K562 (cell line): ENCODE data around the gene RGL2. TPM values are rescaled to one million over a fixed set of nuclear protein-coding genes. Genes with fewer than 3 reads are reported as not detected.

ENCODE experiments used
- ARID3B ChIP-seq: fragments of 250-450 bp; sonication (Bioruptor Pico); IDR thresholded peaks from 2 replicates; pipeline ENCODE4 v1.4.0; 2020; ENCODE audit warnings: borderline replicate concordance
- BACH1 ChIP-seq: fragments of 200-800 bp; sonication (Bioruptor generic); IDR thresholded peaks from 2 replicates; pipeline ENCODE4 v1.6.1; 2016; ENCODE audit warnings: missing genetic modification characterization, missing compliant biosample characterization
- CHD4 ChIP-seq: fragments of 200-600 bp; sonication (generic); IDR thresholded peaks from 3 replicates; pipeline ENCODE4 v1.6.1; 2012; ENCODE audit warnings: low read depth, mild to moderate bottlenecking, mixed read lengths, low read length, inconsistent platforms; ENCODE audit not compliant: insufficient read depth, insufficient replicate concordance, poor library complexity, severe bottlenecking
- CTCF ChIP-seq, 3 experiments: IDR thresholded peaks in 2 of 3; conservative IDR thresholded peaks in 1 of 3; 2 replicates each; pipeline ENCODE4 v1.5.1; 2011 to 2012; ENCODE audit warnings: low read length in 3 of 3, mild to moderate bottlenecking in 3 of 3, control low read depth in 2 of 3, improper control_type of control experiment in 1 of 3, inconsistent platforms in 1 of 3, low read depth in 1 of 3, mixed read lengths in 1 of 3, moderate library complexity in 1 of 3; ENCODE audit not compliant: insufficient read depth in 2 of 3
- DNMT1 ChIP-seq: fragments of 450-650 bp; IDR thresholded peaks from 2 replicates; pipeline ENCODE4 v1.6.1; 2016; ENCODE audit warnings: antibody characterized with exemption, mild to moderate bottlenecking
- E2F5 ChIP-seq: sonication (generic); formaldehyde crosslinking; IDR thresholded peaks from 2 replicates; pipeline ENCODE4 v1.8.0; 2022; ENCODE audit warnings: mild to moderate bottlenecking, missing genetic modification reagents
- FOXK2 ChIP-seq, 2 experiments: fragments of 450-650 bp; IDR thresholded peaks in 1 of 2; conservative IDR thresholded peaks in 1 of 2; 2 replicates each; pipeline ENCODE4 v1.6.1; 2016; ENCODE audit warnings: low read depth in 2 of 2, mild to moderate bottlenecking in 1 of 2
- HIVEP1 ChIP-seq: fragments of 250-450 bp; sonication (Bioruptor Pico); IDR thresholded peaks from 2 replicates; pipeline ENCODE4 v1.4.0; 2020; ENCODE audit warnings: mild to moderate bottlenecking
- POLR2AphosphoS5 ChIP-seq: IDR thresholded peaks from 2 replicates; pipeline ENCODE4 v1.6.1; 2011; ENCODE audit warnings: mild to moderate bottlenecking, low read depth, low read length, moderate library complexity; ENCODE audit not compliant: control insufficient read depth, insufficient read depth
- SAFB ChIP-seq: fragments of 200-400 bp; formaldehyde crosslinking; IDR thresholded peaks from 2 replicates; pipeline ENCODE4 v1.6.1; 2017; ENCODE audit warnings: low read depth, low read length, borderline replicate concordance
- SIRT6 ChIP-seq: IDR thresholded peaks from one replicate; pipeline ENCODE4 v1.6.1; 2012; ENCODE audit warnings: low read depth, mild to moderate bottlenecking, control low read depth, inconsistent platforms, low read length, moderate library complexity
- SMARCA5 ChIP-seq: fragments of 450-650 bp; IDR thresholded peaks from 2 replicates; pipeline ENCODE4 v1.6.1; 2016
- TRIM24 ChIP-seq, 2 experiments: fragments of 450-650 bp; IDR thresholded peaks; 2 replicates each; pipeline ENCODE4 v1.6.1; 2016
- ZBTB1 ChIP-seq: sonication (generic); formaldehyde crosslinking; IDR thresholded peaks from 2 replicates; pipeline ENCODE4 v1.8.1; 2023; ENCODE audit warnings: missing genetic modification reagents, low read depth, mild to moderate bottlenecking, borderline replicate concordance
- ZBTB7A ChIP-seq: IDR thresholded peaks from 2 replicates; pipeline ENCODE4 v1.6.1; 2011; ENCODE audit warnings: low read depth, mild to moderate bottlenecking, low read length, moderate library complexity, borderline replicate concordance; ENCODE audit not compliant: control insufficient read depth
- ZFP30 ChIP-seq: fragments of 250-450 bp; sonication (Bioruptor Pico); IDR thresholded peaks from 2 replicates; pipeline ENCODE4 v1.8.0; 2022; ENCODE audit warnings: moderate library complexity, mild to moderate bottlenecking, inconsistent platforms, borderline replicate concordance
- ZNF444 ChIP-seq: fragments of 250-450 bp; sonication (Bioruptor Pico); IDR thresholded peaks from 2 replicates; pipeline ENCODE4 v1.4.0; 2020; ENCODE audit warnings: mild to moderate bottlenecking, moderate library complexity
- ZNF586 ChIP-seq: fragments of 450-650 bp; formaldehyde crosslinking; conservative IDR thresholded peaks from 2 replicates; pipeline ENCODE4 v1.4.0; 2020; ENCODE audit warnings: mild to moderate bottlenecking, moderate library complexity
- ZNF740 ChIP-seq, 3 experiments: fragments of 200-800 bp in 1 of 3; sonication (Bioruptor generic) in 1 of 3; sonication (generic) in 1 of 3; formaldehyde crosslinking in 1 of 3; IDR thresholded peaks; 2 replicates each; pipeline versions ENCODE4 v1.6.1 to v1.8.0; 2016 to 2022; ENCODE audit warnings: mild to moderate bottlenecking in 2 of 3, missing compliant biosample characterization in 2 of 3, missing genetic modification characterization in 2 of 3, missing genetic modification reagents in 1 of 3
- polyA plus RNA-seq, 8 experiments: library from polyadenylated mRNA; depleted of rRNA in 4 of 8; stranded (reverse) in 5 of 8; unstranded in 3 of 8; fragments of >200 nt; fragmentation: Nextera tagmentation in 2 of 8; fragmentation: Illumina TruSeq in 1 of 8; extraction: Ambion mirVana in 2 of 8; extraction: Trizol in 1 of 8; gene quantifications; 2 replicates each; pipeline versions ENCODE4 v1.2.1 to v1.2.3, GENCODE V29; 2011 to 2014; ENCODE audit warnings: inconsistent platforms in 1 of 8, missing spikeins in 1 of 8
- total RNA-seq, 7 experiments: library from RNA; depleted of rRNA in 6 of 7; stranded (reverse); fragments of >200 nt in 6 of 7; fragmentation: Illumina TruSeq in 2 of 7; extraction: Trizol in 2 of 7; gene quantifications; 2 replicates each; pipeline versions ENCODE4 v1.2.1 to v1.2.3, GENCODE V29; 2011 to 2021; ENCODE audit warnings: low replicate concordance in 1 of 7

Gene RGL2
- total and polyA plus RNA-seq, 9 of the 15 experiments (the other 6 are each of a cell fraction or from before 2014, with no cell fraction given) = 1.8 to 57.1 (median 19.5) TPM

- TF ChIP-seq CTCF (IDR thresholded peaks at IDR 0.05 in 2 of 3, conservative IDR thresholded peaks at IDR 0.05 in 1 of 3; ENCODE audit: insufficient read depth in 2 of 3, low read depth in 1 of 3, low read length in 3 of 3) (no peak), SMARCA5 (no peak), BACH1 (peak; percentile 78; the same call in 1 of the 2 replicates), TRIM24 (IDR thresholded peaks at IDR 0.05) (no peak), ZNF740 (CRISPR knock-in tag; IDR thresholded peaks at IDR 0.05) (no peak), ZNF740 (tag; IDR thresholded peaks at IDR 0.05) (no peak; a peak in 1 of 4 replicates), E2F5 (CRISPR knock-in tag) (no peak), CHD4 (no peak), ZFP30 (CRISPR knock-in tag) (no peak), ZBTB1 (CRISPR knock-in tag) (no peak), SIRT6 (no peak), POLR2AphosphoS5 (peak; percentile 77), ZNF586 (CRISPR knock-in tag) (no peak), HIVEP1 (no peak), FOXK2 (conservative IDR thresholded peaks at IDR 0.05 in 1 of 2, IDR thresholded peaks at IDR 0.05 in 1 of 2; ENCODE audit: low read depth in 2 of 2) (peak; percentile 99 to 100), SAFB (no peak), ARID3B (no peak), ZNF444 (CRISPR knock-in tag) (no peak), ZBTB7A (peak; percentile 22; the same call in 1 of the 2 replicates), DNMT1 (no peak)
Observed at GRCh38 chr6:33288921-33289783, 9.6 kb downstream of the RGL2 start, which contains the start of the genes PFDN6 and WDR46 (continued).
